Epithelial cell of esophagus (primary cell): Measurements from ENCODE around the gene UPF3A.
A peak's percentile ranks its signal among the peaks of the same experiment; 100 is the strongest.
"Not testable (repeated sequence)": the region's sequence is repeated elsewhere in the genome, so short reads cannot be mapped to it uniquely, and the experiment has no call there.

Source experiments
- DNase-seq: peaks from one replicate; pipeline ENCODE4 v3.0.0; 2010; ENCODE audit warnings: low read depth
- H3K4me3 ChIP-seq: 2 replicates; pipeline ENCODE4 v1.5.1; 2011; ENCODE audit warnings: mild to moderate bottlenecking, low read length, control low read depth
- TF ChIP-seq, protein P1 (sequence below): IDR thresholded peaks from 2 replicates; pipeline ENCODE4 v1.5.1; 2011; ENCODE audit warnings: low read depth, mild to moderate bottlenecking, low read length, control low read depth, inconsistent platforms; ENCODE audit not compliant: insufficient read depth; ENCODE audit errors: missing control alignments

UPF3A gene

DNA sequence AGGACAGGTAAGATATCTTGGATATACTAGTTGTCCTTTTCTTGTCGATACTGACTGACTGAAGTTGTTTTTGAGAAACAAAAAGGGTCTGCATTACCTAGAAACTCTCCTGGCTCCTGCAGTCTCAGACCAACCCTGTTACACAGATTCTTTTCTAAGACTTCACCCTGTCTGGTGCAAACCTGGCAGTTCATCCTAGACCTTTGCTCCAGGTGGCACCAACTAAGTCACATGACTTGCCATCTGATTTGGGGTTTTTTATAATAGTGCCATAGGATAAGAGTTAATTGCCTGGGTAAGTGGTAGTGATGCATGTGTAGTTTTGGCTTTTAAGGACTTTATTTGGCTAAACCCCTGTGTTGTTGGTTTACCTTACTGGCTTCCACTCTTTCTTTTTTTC lies 47.2 kb downstream of the UPF3A start:
- TF ChIP-seq, protein P1, sequence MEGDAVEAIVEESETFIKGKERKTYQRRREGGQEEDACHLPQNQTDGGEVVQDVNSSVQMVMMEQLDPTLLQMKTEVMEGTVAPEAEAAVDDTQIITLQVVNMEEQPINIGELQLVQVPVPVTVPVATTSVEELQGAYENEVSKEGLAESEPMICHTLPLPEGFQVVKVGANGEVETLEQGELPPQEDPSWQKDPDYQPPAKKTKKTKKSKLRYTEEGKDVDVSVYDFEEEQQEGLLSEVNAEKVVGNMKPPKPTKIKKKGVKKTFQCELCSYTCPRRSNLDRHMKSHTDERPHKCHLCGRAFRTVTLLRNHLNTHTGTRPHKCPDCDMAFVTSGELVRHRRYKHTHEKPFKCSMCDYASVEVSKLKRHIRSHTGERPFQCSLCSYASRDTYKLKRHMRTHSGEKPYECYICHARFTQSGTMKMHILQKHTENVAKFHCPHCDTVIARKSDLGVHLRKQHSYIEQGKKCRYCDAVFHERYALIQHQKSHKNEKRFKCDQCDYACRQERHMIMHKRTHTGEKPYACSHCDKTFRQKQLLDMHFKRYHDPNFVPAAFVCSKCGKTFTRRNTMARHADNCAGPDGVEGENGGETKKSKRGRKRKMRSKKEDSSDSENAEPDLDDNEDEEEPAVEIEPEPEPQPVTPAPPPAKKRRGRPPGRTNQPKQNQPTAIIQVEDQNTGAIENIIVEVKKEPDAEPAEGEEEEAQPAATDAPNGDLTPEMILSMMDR: no peak
- H3K4me3 ChIP-seq: no peak overlapping the region
- DNase-seq: no peak

DNA sequence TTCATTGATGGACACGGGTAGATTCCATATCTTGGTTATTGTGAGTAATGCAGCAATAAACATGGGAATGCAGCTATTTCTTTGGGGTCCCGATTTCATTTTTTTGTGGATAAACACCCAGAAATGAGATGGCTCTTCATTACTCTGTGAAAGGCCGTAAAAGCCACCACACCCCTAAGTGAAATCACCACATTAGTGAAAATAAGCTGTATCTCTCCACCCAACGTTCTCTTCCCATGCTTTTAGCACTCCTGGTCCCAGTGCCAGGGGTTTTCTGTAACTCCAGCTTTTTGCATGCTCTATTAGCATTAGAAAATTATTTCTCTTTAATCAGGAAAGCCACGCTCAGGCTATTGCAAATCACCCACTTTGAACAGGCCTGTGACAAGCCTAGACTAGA lies 48.7 kb downstream of the UPF3A start:
- no peak overlapping the region for H3K4me3 ChIP-seq
- TF ChIP-seq, protein P1: no peak
- no peak for DNase-seq

DNA sequence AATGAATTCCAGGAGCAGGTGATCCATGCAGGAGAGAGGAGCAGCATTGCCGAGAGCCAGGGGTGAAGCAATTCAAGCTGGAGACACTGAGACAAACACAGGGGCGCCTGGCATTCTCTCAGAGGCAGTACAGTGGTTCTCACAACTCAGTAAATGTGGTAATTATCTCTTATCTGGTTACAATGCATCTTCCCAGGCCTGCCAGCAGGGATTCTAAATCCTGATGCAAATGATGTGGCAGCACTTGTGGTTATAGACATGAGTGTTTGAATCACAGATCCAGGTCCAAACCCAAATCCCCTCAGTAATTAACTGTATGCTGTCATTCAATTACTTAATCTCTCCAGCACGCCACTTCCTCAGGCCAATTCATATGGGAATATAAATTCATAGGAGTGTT lies 52.5 kb downstream of the UPF3A start:
- not testable (repeated sequence) for DNase-seq, H3K4me3 ChIP-seq

DNA sequence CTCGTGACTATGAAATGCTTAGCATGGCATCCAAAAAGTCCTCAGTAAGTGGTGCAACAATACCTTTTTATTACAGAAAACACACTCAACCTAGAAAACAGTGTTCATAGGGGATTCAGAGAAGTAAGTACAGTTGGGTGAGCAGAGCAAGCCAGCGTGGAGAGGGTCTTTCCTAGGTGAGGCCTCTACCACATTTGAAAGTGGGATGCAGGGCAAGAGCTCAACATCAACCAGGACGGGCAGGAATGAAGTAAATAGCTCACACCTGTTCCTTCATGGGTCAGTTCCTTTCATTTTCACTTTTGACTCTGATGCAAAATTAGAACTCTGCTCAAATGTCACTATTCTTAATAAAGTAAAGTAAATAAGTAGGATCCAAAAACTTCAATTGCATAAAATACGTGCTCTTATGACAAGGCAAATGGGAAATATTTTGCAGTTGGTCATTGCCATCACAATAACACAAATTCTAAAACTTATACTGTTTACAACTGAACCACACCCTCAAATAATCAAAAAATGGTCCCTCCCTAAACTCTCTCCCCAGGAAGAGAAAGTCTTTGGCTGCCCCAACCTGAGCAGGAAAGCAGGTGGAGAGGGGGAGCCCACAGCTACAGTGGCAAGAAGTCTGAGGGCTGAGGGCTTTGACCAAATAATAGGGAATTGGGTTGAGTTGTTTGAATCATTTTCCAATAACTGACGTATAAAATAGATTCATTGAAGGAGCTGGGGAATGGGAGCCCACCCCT lies 53.1 kb downstream of the UPF3A start:
- no peak overlapping the region for H3K4me3 ChIP-seq
- no peak for DNase-seq
- TF ChIP-seq, protein P1: no peak

DNA sequence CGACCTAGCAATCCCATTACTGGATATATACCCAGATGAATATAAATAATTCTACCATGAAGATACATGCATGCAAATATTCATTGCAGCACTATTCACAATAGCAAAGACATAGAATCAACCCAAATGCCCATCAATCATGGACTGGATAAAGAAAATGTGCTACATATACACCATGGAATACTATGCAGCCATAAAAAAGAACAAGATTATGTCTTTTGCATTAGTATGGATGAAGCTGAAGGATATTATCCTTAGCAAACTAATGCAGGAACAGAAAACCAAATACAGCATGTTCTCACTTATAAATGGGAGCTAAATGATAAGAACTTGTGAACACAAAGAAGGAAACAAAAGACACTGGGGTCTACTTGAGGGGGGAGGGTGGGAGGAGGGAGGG lies 55.1 kb downstream of the UPF3A start:
- not testable (repeated sequence) for DNase-seq, H3K4me3 ChIP-seq

DNA sequence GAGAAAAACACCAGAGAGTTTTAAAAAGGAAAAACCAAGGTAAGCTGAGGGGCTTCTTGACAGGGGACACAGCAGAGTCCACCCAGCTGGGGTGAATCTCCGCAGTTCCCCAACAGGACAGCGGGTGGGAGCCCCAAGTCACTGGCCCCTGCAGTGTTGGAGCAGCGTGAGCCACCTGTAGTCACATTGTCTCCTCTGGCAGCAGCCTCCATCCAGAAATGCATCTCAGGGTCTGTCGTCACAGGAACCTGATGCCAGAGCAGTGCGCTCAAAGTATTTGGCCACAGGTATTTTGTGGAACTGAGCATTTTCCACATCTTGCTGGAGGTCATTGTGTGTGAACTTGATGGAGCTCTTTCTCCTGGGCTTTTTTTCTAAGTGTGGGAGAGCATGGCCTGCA lies 57.6 kb downstream of the UPF3A start:
- TF ChIP-seq, protein P1: no peak

DNA sequence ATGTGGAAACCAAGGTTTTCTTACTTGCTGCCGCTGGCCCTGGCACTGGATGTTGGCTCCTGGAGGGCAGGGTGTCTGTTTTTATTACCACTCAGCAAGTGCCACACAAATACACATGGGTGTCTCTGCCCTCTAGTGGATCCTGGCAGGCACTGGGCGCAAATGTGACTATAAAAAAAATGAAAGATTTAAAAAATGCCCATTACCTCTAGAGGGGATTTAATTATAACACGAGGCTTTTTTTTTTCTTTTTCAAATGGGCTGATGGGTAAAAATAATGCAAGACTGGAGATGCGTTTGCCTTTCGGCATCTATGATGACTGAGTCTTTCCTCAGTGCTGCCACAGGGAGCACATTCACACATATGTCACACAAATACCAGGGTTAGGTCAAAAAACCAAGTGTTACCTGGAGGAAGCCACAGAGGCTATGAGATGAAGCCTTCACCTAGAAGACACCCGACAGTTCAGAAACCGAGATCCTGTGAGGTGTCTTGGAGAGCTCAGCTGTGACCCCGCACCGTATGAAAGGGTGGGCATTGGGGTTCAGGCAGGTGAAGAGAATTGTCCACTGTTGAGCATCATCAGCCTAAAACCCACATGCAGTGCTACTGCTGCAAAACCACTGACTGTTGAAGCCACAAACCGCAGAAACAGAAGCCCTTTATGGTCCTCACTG lies 58.6 kb downstream of the UPF3A start:
- TF ChIP-seq, protein P1: peak; percentile 78
- H3K4me3 ChIP-seq: no peak overlapping the region
- DNase-seq: peak; percentile 51

More for the DNA sequence above, 57.6 kb downstream of the UPF3A start:
- no peak overlapping the region for H3K4me3 ChIP-seq
- DNase-seq: no peak

DNA sequence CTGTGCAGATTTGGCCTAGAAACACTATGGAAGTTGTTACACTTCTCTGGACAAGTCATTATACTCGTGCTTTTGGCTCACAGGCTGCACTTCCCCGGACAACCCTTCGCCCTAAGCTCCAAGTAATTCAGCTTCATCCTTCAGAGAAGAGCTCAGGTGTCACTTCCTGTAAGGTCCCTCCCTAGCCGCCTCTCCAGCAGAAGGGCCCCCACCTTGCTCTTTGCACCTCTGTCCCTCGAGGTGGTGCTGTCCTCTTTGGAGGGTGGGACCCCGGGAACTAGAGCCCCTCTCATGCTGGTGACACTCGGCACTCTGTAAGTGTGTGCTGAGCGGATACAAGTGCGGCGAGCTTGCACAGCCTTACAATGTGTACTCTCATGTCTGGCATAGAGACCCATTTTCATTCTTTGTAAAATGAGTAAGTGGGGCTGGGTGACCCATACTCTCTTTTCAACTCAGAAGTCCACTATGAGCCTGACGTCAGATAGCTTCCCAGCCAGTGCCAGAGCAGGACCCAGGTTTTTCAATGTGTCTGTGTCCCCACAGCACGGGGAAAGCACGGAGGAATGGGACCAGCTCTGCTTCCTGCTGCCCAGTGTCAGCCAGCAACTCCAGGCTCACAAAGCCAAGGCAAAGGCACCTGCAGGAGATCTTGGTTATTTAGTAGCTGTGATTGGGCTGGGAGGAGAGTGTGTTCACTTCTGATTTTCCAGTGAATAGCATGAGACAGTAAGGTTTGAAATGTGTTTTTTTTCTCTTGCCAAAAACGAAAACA lies 59.8 kb downstream of the UPF3A start:
- H3K4me3 ChIP-seq: no peak overlapping the region
- TF ChIP-seq, protein P1: no peak
- DNase-seq: no peak

DNA sequence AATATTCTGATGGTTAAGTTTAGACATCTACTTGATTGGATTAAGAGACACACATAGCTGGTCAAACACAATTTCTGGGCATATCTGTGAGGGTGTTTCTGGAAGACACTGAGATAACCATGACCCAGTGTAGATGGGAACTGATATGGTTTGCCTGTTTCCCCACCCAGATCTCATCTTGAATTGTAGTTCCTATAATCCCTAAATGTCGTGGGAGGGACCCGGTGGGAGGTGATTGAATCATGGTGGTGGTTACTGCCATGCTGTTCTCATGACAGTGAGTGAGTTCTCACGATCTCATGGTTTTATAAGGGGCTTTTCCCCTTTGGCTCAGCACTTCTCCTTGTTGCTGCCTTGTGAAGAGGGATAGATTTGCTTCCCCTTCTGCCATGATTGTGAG lies 65.9 kb downstream of the UPF3A start:
- DNase-seq, H3K4me3 ChIP-seq: not testable (repeated sequence)
